Panc1 (cell line): ENCODE measurements around the gene MT1E. TPM values are rescaled to one million over a fixed set of nuclear protein-coding genes. Genes with fewer than 3 reads are reported as not detected.

ENCODE experiments used
- ATAC-seq: fragments of 200-7000 bp; cut with Tn5 transposase; 2 replicates; pipeline ENCODE4 v1.9.1; 2020; ENCODE audit warnings: mild to moderate bottlenecking, moderate library complexity
- BruUV-seq: library from RNA; stranded (reverse); fragments of 400-500 nt; replicated peaks from 2 replicates; lab custom pipeline; 2021; lab: Mats Ljungman, UMichigan
- CTCF ChIA-PET: fragments of 300-600 bp; sonication (Branson Sonifier 250); formaldehyde crosslinking; loops from one replicate; lab custom pipeline; 2022; ENCODE audit warnings: antibody characterized with exemption; lab: Charles Lee
- POLR2A ChIA-PET: fragments of 300-600 bp; sonication (Branson Sonifier 250); formaldehyde crosslinking; loops from one replicate; lab custom pipeline; 2022; ENCODE audit warnings: antibody characterized with exemption; lab: Charles Lee
- DNase-seq: peaks from one replicate; pipeline ENCODE4 v3.0.0-alpha.2; 2010; ENCODE audit warnings: low read depth, low spot score
- H3K27ac ChIP-seq: 2 replicates; pipeline ENCODE4 v1.5.1; 2011; ENCODE audit warnings: mild to moderate bottlenecking, low read length, inconsistent platforms
- H3K27me3 ChIP-seq: fragments of 200-500 bp; sonication (Bioruptor generic); 2 replicates; pipeline ENCODE4 v1.6.0; 2014; ENCODE audit warnings: low read length, inconsistent platforms; ENCODE audit not compliant: control insufficient read depth, insufficient read depth
- H3K36me3 ChIP-seq: fragments of 200-500 bp; sonication (Bioruptor generic); 2 replicates; pipeline ENCODE4 v1.5.1; 2014; ENCODE audit warnings: inconsistent platforms, mild to moderate bottlenecking, low read length, moderate library complexity; ENCODE audit not compliant: control insufficient read depth, insufficient read depth
- H3K4me1 ChIP-seq: 2 replicates; pipeline ENCODE4 v1.5.1; 2011; ENCODE audit warnings: inconsistent platforms, mild to moderate bottlenecking, low read length, moderate library complexity; ENCODE audit not compliant: control insufficient read depth, insufficient read depth
- H3K4me3 ChIP-seq, 2 experiments: 2 replicates each; pipeline ENCODE4 v1.5.1; 2011 to 2012; ENCODE audit warnings: low read depth in 2 of 2, low read length in 2 of 2, mild to moderate bottlenecking in 2 of 2, inconsistent platforms in 1 of 2, moderate library complexity in 1 of 2
- H3K9me3 ChIP-seq: fragments of 200-500 bp; sonication (Bioruptor generic); 2 replicates; pipeline ENCODE4 v1.5.1; 2014; ENCODE audit warnings: low read depth, mild to moderate bottlenecking, inconsistent platforms, low read length, moderate library complexity; ENCODE audit not compliant: control insufficient read depth, insufficient read depth
- POLR2AphosphoS5 ChIP-seq: IDR thresholded peaks from 2 replicates; pipeline ENCODE4 v1.6.1; 2012; ENCODE audit warnings: mild to moderate bottlenecking, low read depth, low read length, moderate library complexity
- SIN3A ChIP-seq: IDR thresholded peaks from 2 replicates; pipeline ENCODE4 v1.6.1; 2012; ENCODE audit warnings: low read depth, mild to moderate bottlenecking, low read length, moderate library complexity, borderline replicate concordance; ENCODE audit not compliant: insufficient read depth
- TCF7L2 ChIP-seq: IDR thresholded peaks from 2 replicates; pipeline ENCODE4 v1.6.1; 2011; ENCODE audit warnings: mild to moderate bottlenecking, low read depth, low read length, inconsistent platforms
- in situ Hi-C: cut with HindIII; loops from 2 replicates; pipeline ENCODE4 v1.10.0; 2016; ENCODE audit warnings: low sequenced_read_pairs, low pct_unique_long_range_greater_than_20kb
- intact Hi-C: fragments of 100-400 bp; cut with micrococcal nuclease; formaldehyde crosslinking; loops from one replicate; pipeline ENCODE4 v1.10.0; 2022; ENCODE audit not compliant: unreplicated experiment
- total RNA-seq: library from RNA; stranded (reverse); gene quantifications from one replicate; pipeline ENCODE4 v1.2.1, GENCODE V29; 2021; ENCODE audit not compliant: unreplicated experiment
- TF ChIP-seq, protein P1 (sequence below), 2 experiments: IDR thresholded peaks; 2 replicates each; pipeline ENCODE4 v1.6.1; 2011 to 2012; ENCODE audit warnings: low read depth in 2 of 2, control low read depth in 1 of 2, low read length in 1 of 2, mild to moderate bottlenecking in 1 of 2, moderate library complexity in 1 of 2; ENCODE audit not compliant: insufficient read depth in 1 of 2
- TF ChIP-seq, protein P2 (sequence below): fragments of 450-650 bp; IDR thresholded peaks from 2 replicates; pipeline ENCODE4 v1.5.1; 2017; ENCODE audit warnings: mild to moderate bottlenecking

MT1E gene
- total RNA-seq, 1 experiment from 2014 or later, result 170 TPM

DNA sequence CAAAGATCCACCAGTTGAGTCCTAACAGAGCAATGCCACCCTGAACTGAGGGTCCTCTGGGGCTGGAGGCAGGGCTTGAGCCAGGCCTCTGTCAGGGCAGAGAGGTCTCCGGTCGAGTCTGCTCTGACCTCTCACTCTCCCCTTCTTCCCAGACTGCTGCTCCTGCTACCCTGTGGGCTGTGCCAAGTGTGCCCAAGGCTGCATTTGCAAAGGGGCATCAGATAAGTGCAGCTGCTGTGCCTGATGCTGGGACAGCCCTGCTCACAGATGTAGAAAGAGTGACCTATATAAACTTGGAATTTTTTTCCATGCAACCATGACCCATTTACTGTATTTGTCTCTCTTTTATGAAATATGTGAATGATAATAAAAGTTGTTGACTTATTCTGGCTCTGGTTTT lies 23.7 kb downstream of the MT1E start:
- Histone ChIP-seq H3K27ac (no peak overlapping the region), H3K4me1 (no peaks in the 10 kb centered on the region), H3K36me3 (no peaks in the 10 kb centered on the region), H3K4me3 (no peak overlapping the region), H3K9me3 (no peaks in the 10 kb centered on the region), H3K27me3 (no peaks in the 10 kb centered on the region)
- ATAC-seq, result no peak
- POLR2A ChIA-PET, result no interaction called here
- DNase-seq, result no peak
- CTCF ChIA-PET, result no interaction called here
- no peak for TF ChIP-seq POLR2AphosphoS5
- TF ChIP-seq, protein P1, sequence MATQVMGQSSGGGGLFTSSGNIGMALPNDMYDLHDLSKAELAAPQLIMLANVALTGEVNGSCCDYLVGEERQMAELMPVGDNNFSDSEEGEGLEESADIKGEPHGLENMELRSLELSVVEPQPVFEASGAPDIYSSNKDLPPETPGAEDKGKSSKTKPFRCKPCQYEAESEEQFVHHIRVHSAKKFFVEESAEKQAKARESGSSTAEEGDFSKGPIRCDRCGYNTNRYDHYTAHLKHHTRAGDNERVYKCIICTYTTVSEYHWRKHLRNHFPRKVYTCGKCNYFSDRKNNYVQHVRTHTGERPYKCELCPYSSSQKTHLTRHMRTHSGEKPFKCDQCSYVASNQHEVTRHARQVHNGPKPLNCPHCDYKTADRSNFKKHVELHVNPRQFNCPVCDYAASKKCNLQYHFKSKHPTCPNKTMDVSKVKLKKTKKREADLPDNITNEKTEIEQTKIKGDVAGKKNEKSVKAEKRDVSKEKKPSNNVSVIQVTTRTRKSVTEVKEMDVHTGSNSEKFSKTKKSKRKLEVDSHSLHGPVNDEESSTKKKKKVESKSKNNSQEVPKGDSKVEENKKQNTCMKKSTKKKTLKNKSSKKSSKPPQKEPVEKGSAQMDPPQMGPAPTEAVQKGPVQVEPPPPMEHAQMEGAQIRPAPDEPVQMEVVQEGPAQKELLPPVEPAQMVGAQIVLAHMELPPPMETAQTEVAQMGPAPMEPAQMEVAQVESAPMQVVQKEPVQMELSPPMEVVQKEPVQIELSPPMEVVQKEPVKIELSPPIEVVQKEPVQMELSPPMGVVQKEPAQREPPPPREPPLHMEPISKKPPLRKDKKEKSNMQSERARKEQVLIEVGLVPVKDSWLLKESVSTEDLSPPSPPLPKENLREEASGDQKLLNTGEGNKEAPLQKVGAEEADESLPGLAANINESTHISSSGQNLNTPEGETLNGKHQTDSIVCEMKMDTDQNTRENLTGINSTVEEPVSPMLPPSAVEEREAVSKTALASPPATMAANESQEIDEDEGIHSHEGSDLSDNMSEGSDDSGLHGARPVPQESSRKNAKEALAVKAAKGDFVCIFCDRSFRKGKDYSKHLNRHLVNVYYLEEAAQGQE (IDR thresholded peaks at IDR 0.05; ENCODE audit: insufficient read depth in 1 of 2, low read depth in 2 of 2, low read length in 1 of 2), result no peak
- no peak for TF ChIP-seq SIN3A
- TF ChIP-seq, protein P2, sequence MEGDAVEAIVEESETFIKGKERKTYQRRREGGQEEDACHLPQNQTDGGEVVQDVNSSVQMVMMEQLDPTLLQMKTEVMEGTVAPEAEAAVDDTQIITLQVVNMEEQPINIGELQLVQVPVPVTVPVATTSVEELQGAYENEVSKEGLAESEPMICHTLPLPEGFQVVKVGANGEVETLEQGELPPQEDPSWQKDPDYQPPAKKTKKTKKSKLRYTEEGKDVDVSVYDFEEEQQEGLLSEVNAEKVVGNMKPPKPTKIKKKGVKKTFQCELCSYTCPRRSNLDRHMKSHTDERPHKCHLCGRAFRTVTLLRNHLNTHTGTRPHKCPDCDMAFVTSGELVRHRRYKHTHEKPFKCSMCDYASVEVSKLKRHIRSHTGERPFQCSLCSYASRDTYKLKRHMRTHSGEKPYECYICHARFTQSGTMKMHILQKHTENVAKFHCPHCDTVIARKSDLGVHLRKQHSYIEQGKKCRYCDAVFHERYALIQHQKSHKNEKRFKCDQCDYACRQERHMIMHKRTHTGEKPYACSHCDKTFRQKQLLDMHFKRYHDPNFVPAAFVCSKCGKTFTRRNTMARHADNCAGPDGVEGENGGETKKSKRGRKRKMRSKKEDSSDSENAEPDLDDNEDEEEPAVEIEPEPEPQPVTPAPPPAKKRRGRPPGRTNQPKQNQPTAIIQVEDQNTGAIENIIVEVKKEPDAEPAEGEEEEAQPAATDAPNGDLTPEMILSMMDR, result no peak
- TF ChIP-seq TCF7L2, result no peak
- in situ Hi-C loops, result no loop called here
- intact Hi-C loops, result no loop called here
- no TSS peak for BruUV-seq

DNA sequence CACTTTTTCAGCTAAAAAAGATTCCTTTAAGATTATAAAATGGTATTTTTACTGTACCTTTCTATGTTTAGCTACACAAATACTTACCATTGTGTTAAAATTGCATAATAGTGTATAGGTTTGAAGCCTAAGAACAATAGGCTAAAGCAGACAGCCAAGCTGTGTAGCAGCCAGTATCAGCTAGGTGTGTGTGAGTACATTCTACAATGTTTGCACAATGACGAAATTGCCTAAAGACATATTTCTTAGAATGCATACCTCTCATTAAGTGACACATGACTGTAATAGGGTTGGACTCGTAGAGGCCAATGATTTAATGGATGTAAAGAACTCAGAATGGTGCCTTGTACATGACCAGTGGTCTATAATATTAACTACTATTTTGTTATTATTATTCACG lies 24.2 kb downstream of the MT1E start:
- ATAC-seq (no peak), DNase-seq (no peak)
- CTCF ChIA-PET, result no interaction called here
- Histone ChIP-seq H3K4me1 (no peaks in the 10 kb centered on the region), H3K4me3 (no peak overlapping the region), H3K27ac (no peak overlapping the region), H3K36me3 (no peaks in the 10 kb centered on the region), H3K27me3 (no peaks in the 10 kb centered on the region), H3K9me3 (no peaks in the 10 kb centered on the region)
- POLR2A ChIA-PET, result no interaction called here
- in situ Hi-C loops, result no loop called here
- intact Hi-C loops, result no loop called here
- BruUV-seq, result no TSS peak
- TF ChIP-seq SIN3A, result no peak

DNA sequence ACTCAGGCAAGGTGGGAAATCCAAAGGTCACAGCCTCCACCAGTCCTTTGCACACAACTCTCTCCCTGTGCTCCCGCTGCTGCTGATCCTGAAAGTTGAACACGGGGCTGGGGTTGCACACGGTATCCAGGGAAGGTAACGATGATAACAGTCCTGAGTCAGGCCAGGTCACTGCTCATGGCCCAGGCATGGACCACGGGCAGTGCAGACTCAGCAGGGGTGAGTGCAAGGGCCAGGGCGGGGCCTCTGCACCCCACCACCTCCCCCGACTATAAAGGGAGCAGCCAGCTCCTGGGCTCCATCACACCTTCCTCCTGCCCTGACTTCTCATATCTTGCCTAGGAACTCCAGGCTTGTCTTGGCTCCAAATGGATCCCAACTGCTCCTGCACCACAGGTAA lies 26.0 kb downstream of the MT1E start, which contains the start of gene MT1B:
MT1B (plus strand) TSS at position 301 of the 400 bp plus-strand sequence; CDS start at position 369, 68 bp downstream.
- no peaks in the 10 kb centered on the region for H3K4me1 ChIP-seq
- H3K9me3 ChIP-seq, result no peaks in the 10 kb centered on the region
- in situ Hi-C loops (no loop called here), intact Hi-C loops (no loop called here)
- CTCF ChIA-PET, result no interaction called here
- H3K27me3 ChIP-seq, result no peaks in the 10 kb centered on the region
- H3K4me3 ChIP-seq, result no peak within 1 kb of the TSS
- POLR2A ChIA-PET, result no interaction called here
- BruUV-seq, result no TSS peak
- no peak for DNase-seq
- no peak within 1 kb of the TSS for H3K27ac ChIP-seq
- TF ChIP-seq POLR2AphosphoS5 (no peak), TCF7L2 (no peak), SIN3A (no peak)
- TF ChIP-seq, protein P1 (IDR thresholded peaks at IDR 0.05; ENCODE audit: insufficient read depth in 1 of 2, low read depth in 2 of 2, low read length in 1 of 2), result no peak
- TF ChIP-seq, protein P2, result no peak
- no peak for ATAC-seq
- no peaks in the 10 kb centered on the region for H3K36me3 ChIP-seq
